ENCODE measurements around the gene KRTAP5-10. TPM values are rescaled to one million over a fixed set of nuclear protein-coding genes. Genes with fewer than 3 reads are reported as not detected.

KRTAP5-10 gene
- total and polyA plus RNA-seq, 2 of the 8 experiments (the other 6 are each of a cell fraction or from before 2014, with no cell fraction given) = 0.12 TPM; not detected in 1

DNA sequence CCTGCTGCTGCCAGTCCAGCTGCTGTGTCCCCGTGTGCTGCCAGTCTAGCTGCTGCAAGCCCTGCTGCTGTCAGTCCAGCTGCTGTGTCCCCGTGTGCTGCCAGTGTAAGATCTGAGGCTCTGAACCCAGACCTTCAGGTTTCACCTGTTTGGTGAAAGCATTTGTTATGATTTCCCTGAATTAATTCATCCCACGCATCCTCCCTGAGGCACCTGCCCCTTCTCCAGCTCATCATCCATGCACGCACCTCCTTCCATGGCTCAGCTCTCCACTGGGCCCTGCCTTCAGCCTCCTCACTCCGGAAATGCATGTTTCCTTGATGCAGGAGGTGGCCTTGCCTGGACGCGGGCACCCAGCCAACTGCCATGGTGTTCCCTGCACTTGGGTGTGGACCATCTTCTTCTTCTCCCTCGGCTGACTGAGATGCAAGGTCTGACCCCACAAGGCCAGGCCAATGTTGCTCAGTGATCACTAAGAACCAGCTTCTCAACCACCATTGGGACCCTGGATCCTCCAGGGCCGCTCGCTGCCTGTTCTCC is 788 bp downstream of the KRTAP5-10 start:
- Histone ChIP-seq H4K8ac (ENCODE audit: extremely low read depth, insufficient read depth, low read length) (no peak overlapping the region), H3K56ac (replicated peaks; ENCODE audit: insufficient read length, low read depth, low read length) (no peak overlapping the region), H3K9me3 (ENCODE audit: insufficient read depth in 2 of 2, low read depth in 1 of 2, low read length in 1 of 2) (no peaks in the 10 kb centered on the region), H2BK5ac (ENCODE audit: low read depth, low read length) (no peak overlapping the region), H3K9ac (replicated peaks in 1 of 4; ENCODE audit: extremely low read depth in 1 of 4, low read depth in 3 of 4, low read length in 3 of 4) (no peak overlapping the region), H3K23me2 (ENCODE audit: low read depth, low read length) (peaks cover 3% of the 10 kb centered on the region; the same call in 1 of the 2 replicates), H3K79me2 (ENCODE audit: control insufficient read depth in 1 of 2, insufficient read depth in 2 of 2, low read length in 2 of 2) (no peaks in the 10 kb centered on the region), H2AK5ac (ENCODE audit: low read depth, low read length) (0 out of 2 replicates have a peak overlapping the region, but pooled peaks have one; percentile 46), H3K36me3 (ENCODE audit: control insufficient read depth in 2 of 4, insufficient read depth in 4 of 4, low read length in 3 of 4) (no peaks in the 10 kb centered on the region), H3K4ac (replicated peaks; ENCODE audit: insufficient read length, low read depth, low read length) (no peak overlapping the region), H4K20me1 (replicated peaks in 1 of 2; ENCODE audit: control insufficient read depth in 1 of 2, insufficient read depth in 2 of 2, low read length in 2 of 2) (peaks cover 0 to 4% of the 10 kb centered on the region in 2 experiments), H3K4me3 (ENCODE audit: extremely low read depth in 1 of 4, insufficient read depth in 2 of 4, low read depth in 3 of 4, low read length in 4 of 4) (no peak overlapping the region), H3K23ac (ENCODE audit: insufficient read length) (no peak overlapping the region), H2BK15ac (ENCODE audit: low read length) (peak overlapping the region; percentile 46; the same call in 1 of the 2 replicates), H2BK20ac (ENCODE audit: low read length) (no peak overlapping the region; the same call in 1 of the 2 replicates), H2BK120ac (replicated peaks; ENCODE audit: low read depth, low read length) (no peak overlapping the region), H4K5ac (ENCODE audit: insufficient read length, low read depth, low read length) (no peak overlapping the region), H2BK12ac (ENCODE audit: low read depth, low read length) (peak overlapping the region; percentile 68; the same call in 1 of the 2 replicates), H3K79me1 (ENCODE audit: low read depth, low read length) (no peaks in the 10 kb centered on the region), H3K27ac (ENCODE audit: low read depth, low read length) (no peak overlapping the region), H2AFZ (ENCODE audit: low read length) (no peak overlapping the region), H4K91ac (replicated peaks; ENCODE audit: insufficient read length, low read length) (no peak overlapping the region), H3K14ac (ENCODE audit: insufficient read length) (no peak overlapping the region), H3K4me2 (ENCODE audit: insufficient read depth in 1 of 2, low read depth in 2 of 2, low read length in 2 of 2) (no peak overlapping the region), H3K18ac (ENCODE audit: extremely low read depth, low read length) (no peak overlapping the region; the same call in 1 of the 2 replicates), H3K4me1 (replicated peaks in 1 of 4; ENCODE audit: control insufficient read depth in 3 of 4, insufficient read depth in 4 of 4, low read length in 3 of 4) (peaks cover 0 to 8% (median 3%) of the 10 kb centered on the region in 4 experiments; a peak in 5 of 7 replicates), H3K27me3 (replicated peaks in 1 of 4; ENCODE audit: control insufficient read depth in 3 of 4, extremely low read depth in 1 of 4, insufficient read depth in 3 of 4, low read length in 3 of 4) (peaks cover 0 to 2% (median 0%) of the 10 kb centered on the region in 4 experiments; a peak in 2 of 7 replicates)
- FAIRE-seq = no peak
- no peak for DNase-seq (ENCODE audit: low read depth in 1 of 2, low spot score in 2 of 2)
- ChIA-PET POLR2A (ENCODE audit: partially characterized antibody) (no interaction called here), CTCF (ENCODE audit: partially characterized antibody) (interaction anchor here (0.6 to 2.6 kb wide), 2 partner anchors 13 to 14 kb away, joined by 3 to 6 read pairs; no protein-coding TSS in a partner anchor)
- WGBS, 2 experiments (ENCODE audit: extremely low coverage in 1 of 2, insufficient coverage in 1 of 2, insufficient read length in 1 of 2, insufficient replicate concordance in 2 of 2, low coverage in 1 of 2, low lambda C conversion rate in 2 of 2, missing lambda C conversion rate in 1 of 2) = 85% methylated on average over 10 of the region's 10 CpGs; no CpG with 5 or more reads in 1 of the 2 experiments
- TF ChIP-seq, protein P1, sequence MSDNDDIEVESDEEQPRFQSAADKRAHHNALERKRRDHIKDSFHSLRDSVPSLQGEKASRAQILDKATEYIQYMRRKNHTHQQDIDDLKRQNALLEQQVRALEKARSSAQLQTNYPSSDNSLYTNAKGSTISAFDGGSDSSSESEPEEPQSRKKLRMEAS (IDR thresholded peaks at IDR 0.05) = no peak
- TF ChIP-seq BACH1 (IDR thresholded peaks at IDR 0.05; ENCODE audit: low read length) = no peak
- no peak for TF ChIP-seq TAF1 (IDR thresholded peaks at IDR 0.05; ENCODE audit: low read depth, low read length)
- TF ChIP-seq FOSL1 (IDR thresholded peaks at IDR 0.05; ENCODE audit: insufficient read depth, low read depth, low read length) = no peak
- TF ChIP-seq KDM1A (IDR thresholded peaks at IDR 0.05; ENCODE audit: borderline replicate concordance, low read length) = no peak
- TF ChIP-seq, protein P2, sequence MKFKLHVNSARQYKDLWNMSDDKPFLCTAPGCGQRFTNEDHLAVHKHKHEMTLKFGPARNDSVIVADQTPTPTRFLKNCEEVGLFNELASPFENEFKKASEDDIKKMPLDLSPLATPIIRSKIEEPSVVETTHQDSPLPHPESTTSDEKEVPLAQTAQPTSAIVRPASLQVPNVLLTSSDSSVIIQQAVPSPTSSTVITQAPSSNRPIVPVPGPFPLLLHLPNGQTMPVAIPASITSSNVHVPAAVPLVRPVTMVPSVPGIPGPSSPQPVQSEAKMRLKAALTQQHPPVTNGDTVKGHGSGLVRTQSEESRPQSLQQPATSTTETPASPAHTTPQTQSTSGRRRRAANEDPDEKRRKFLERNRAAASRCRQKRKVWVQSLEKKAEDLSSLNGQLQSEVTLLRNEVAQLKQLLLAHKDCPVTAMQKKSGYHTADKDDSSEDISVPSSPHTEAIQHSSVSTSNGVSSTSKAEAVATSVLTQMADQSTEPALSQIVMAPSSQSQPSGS (IDR thresholded peaks at IDR 0.05; ENCODE audit: low read length) = no peak
- TF ChIP-seq POU5F1 (IDR thresholded peaks at IDR 0.05; ENCODE audit: low read depth, low read length) = no peak
- no peak for TF ChIP-seq RXRA (IDR thresholded peaks at IDR 0.05; ENCODE audit: insufficient read depth, low read depth, low read length)
- TF ChIP-seq CBX5 (IDR thresholded peaks at IDR 0.05; ENCODE audit: low read depth, low read length) = no peak
- no peak for TF ChIP-seq RAD21 (IDR thresholded peaks at IDR 0.05 in 1 of 2, conservative IDR thresholded peaks at IDR 0.05 in 1 of 2; ENCODE audit: low read depth in 2 of 2, low read length in 2 of 2)
- TF ChIP-seq EGR1 (IDR thresholded peaks at IDR 0.05; ENCODE audit: borderline replicate concordance, low read depth, low read length) = no peak
